RWPE1 (cell line): ENCODE data around the gene RERGL.
"Not testable (repeated sequence)": the region's sequence is repeated elsewhere in the genome, so short reads cannot be mapped to it uniquely, and the experiment has no call there.

ENCODE experiments used
- CTCF ChIA-PET: fragments of 350-600 bp; sonication (Branson Sonifier 250); formaldehyde crosslinking; extraction: SDS; loops from one replicate; lab custom pipeline; 2021; lab: Yijun Ruan, JAX
- POLR2A ChIA-PET: fragments of 400-600 bp; formaldehyde crosslinking; extraction: SDS; loops from one replicate; lab custom pipeline; 2020; ENCODE audit warnings: antibody characterized with exemption; ENCODE audit not compliant: low non-redundant PET; lab: Yijun Ruan, JAX
- DNase-seq: peaks from one replicate; pipeline ENCODE4 v3.0.0; 2012; ENCODE audit warnings: low spot score
- H3K27ac ChIP-seq: fragments of 450-650 bp; 2 replicates; pipeline ENCODE4 v1.5.1; 2017
- TF ChIP-seq, protein P1 (sequence below): fragments of 450-650 bp; conservative IDR thresholded peaks from 2 replicates; pipeline ENCODE4 v1.5.1; 2017; ENCODE audit warnings: low read depth, mild to moderate bottlenecking

Gene RERGL

DNA sequence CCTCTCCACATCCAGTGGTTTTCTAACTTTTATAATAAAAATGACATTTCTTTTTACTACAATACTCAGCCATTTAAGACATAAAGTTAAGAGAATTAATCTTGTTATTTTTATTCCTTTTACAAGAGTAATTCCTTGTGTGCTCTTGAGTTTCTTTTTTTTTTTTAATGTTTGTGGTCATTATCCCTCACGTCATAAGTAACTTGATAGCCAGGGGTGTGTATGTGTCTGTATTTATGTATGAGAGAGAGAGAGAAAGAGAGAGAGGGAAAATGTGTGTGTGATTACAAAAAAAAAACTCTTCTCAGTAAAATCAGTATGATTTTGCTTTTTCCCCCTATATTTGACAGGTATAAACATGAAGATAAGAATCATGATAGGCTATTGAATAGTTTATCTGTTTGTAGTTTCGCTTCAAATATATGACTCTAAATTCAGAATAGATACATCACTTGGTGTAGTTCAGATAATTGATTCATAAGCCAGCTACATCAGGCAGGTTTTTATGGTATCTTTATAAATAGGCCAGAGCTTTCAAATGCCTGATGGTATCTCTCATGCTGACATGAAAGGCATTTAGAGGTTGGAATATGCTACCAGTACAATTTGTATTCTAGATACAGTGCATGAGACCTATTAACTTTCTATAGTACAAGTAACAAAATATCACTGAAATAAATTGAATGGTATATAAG lies 34.9 kb downstream of the RERGL start:
- ChIA-PET POLR2A (no interaction called here), CTCF (no interaction called here)
- H3K27ac ChIP-seq, result no peak overlapping the region
- no peak for DNase-seq
- TF ChIP-seq, protein P1, sequence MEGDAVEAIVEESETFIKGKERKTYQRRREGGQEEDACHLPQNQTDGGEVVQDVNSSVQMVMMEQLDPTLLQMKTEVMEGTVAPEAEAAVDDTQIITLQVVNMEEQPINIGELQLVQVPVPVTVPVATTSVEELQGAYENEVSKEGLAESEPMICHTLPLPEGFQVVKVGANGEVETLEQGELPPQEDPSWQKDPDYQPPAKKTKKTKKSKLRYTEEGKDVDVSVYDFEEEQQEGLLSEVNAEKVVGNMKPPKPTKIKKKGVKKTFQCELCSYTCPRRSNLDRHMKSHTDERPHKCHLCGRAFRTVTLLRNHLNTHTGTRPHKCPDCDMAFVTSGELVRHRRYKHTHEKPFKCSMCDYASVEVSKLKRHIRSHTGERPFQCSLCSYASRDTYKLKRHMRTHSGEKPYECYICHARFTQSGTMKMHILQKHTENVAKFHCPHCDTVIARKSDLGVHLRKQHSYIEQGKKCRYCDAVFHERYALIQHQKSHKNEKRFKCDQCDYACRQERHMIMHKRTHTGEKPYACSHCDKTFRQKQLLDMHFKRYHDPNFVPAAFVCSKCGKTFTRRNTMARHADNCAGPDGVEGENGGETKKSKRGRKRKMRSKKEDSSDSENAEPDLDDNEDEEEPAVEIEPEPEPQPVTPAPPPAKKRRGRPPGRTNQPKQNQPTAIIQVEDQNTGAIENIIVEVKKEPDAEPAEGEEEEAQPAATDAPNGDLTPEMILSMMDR, result no peak

DNA sequence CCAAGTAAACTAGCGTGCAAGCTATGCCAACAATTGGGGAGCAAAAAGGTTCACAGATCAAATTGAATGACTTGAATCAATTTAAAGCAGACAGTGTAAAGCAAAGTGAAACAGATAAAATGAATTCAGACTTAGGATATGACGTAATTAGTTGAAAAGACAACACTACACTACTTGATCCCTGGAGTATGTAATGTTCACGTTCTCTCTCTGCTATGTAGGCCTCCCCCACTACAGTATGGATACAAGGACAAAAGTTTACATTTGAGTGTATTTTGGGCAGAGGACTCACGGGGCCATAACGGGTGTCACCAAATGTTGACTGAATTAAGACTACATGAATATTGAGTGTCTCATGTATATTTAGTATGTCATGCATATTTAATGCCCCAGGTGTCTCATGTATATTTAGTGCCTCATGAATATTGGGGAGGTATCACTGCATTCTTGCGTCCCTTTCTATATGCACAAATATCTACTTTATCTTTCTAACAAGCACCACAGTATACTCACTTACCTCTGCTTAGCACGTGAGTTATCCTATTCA lies 44.5 kb downstream of the RERGL start:
- no peak for DNase-seq
- TF ChIP-seq, protein P1, result no peak
- H3K27ac ChIP-seq, result no peak overlapping the region
- CTCF ChIA-PET, result no interaction called here
- POLR2A ChIA-PET, result no interaction called here

DNA sequence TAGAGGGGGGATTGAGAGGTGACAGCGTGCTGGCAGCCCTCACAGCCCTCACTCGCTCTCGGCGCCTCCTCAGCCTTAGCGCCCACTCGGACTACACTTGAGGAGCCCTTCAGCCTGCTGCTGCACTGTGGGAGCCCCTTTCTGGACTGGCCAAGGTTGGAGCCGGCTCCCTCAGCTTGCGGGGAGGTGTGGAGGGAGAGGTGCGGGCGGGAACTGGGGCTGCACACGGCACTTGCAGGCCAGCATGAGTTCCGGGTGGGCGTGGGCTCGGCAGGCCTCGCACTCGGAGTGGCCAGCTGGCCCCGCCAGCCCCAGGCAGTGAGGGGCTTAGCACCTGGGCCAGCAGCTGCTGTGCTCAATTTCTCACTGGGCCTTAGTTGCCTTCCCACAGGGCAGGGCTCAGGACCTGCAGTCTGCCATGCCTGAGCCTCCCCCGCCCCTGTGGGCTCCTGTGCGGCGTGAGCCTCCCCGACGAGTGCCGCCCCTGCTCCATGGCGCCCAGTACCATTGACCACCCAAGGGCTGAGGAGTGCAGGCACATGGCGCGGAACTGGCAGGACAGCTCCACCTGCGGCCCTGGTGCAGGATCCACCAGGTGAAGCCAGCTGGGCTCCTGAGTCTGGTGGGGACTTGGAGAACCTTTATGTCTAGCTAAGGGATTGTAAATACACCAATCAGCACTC lies 49.8 kb downstream of the RERGL start:
- POLR2A ChIA-PET, CTCF ChIA-PET: not testable (repeated sequence)

More for the DNA sequence above, 49.8 kb downstream of the RERGL start:
- H3K27ac ChIP-seq, DNase-seq: not testable (repeated sequence)
